Right lobe of liver (tissue), 4 donors: ENCODE measurements around the gene SPTLC3.

Experiments used
- POLR2A ChIP-seq: fragments of 450-650 bp; IDR thresholded peaks from one replicate; pipeline ENCODE4 v1.6.1; 2017; ENCODE audit warnings: antibody characterized with exemption, mild to moderate bottlenecking
- TF ChIP-seq, protein P1 (sequence below), 4 donors: fragments of 200-600 bp in 3 of 4; fragments of 450-650 bp in 1 of 4; IDR thresholded peaks; one replicate each; pipeline versions ENCODE4 v1.5.1 to v1.8.0; 2016 to 2022; ENCODE audit warnings: antibody characterized with exemption in 4 of 4, mild to moderate bottlenecking in 2 of 4
- donor health status: DM: no; HTN: no; CAD: no.
- donor health status: DM: no; HTN: no; CAD: no.
- donor health status: DM: no; HTN: yes; CAD: no.

DNA sequence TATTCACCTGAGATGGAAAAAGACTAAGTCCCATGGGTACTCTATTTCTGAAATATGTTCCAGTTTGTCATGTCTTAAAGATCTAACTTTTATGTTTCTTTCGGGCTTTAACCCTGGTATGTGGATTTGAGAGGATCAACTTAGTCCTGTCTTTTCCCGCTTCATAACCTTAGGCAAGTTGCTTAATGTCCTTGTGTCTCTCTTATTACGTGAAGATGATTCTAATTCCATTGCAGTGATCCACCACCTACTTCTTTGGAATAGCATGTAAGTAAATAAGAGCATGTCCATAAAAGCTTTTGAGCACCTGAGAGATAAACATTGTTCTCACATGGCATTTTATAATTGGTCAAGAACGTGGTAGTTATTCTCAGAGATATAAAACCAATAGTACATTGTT, 23.0 kb downstream of the SPTLC3 start:
- TF ChIP-seq, protein P1, sequence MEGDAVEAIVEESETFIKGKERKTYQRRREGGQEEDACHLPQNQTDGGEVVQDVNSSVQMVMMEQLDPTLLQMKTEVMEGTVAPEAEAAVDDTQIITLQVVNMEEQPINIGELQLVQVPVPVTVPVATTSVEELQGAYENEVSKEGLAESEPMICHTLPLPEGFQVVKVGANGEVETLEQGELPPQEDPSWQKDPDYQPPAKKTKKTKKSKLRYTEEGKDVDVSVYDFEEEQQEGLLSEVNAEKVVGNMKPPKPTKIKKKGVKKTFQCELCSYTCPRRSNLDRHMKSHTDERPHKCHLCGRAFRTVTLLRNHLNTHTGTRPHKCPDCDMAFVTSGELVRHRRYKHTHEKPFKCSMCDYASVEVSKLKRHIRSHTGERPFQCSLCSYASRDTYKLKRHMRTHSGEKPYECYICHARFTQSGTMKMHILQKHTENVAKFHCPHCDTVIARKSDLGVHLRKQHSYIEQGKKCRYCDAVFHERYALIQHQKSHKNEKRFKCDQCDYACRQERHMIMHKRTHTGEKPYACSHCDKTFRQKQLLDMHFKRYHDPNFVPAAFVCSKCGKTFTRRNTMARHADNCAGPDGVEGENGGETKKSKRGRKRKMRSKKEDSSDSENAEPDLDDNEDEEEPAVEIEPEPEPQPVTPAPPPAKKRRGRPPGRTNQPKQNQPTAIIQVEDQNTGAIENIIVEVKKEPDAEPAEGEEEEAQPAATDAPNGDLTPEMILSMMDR (IDR thresholded peaks at IDR 0.05): no peak
- TF ChIP-seq POLR2A: no peak
